Stimulated activated CD8-positive, alpha-beta memory T cell treated with anti-CD3 and anti-CD28 coated beads, Interleukin-4, amount 100 ng/mL, for 48 hours (primary cell): ENCODE results near the gene KLK8.
"Not testable (repeated sequence)": the region's sequence is repeated elsewhere in the genome, so short reads cannot be mapped to it uniquely, and the experiment has no call there.

Experiments
- DNase-seq: peaks from one replicate; pipeline ENCODE4 v3.0.0-alpha.2; 2020

Gene KLK8

DNA sequence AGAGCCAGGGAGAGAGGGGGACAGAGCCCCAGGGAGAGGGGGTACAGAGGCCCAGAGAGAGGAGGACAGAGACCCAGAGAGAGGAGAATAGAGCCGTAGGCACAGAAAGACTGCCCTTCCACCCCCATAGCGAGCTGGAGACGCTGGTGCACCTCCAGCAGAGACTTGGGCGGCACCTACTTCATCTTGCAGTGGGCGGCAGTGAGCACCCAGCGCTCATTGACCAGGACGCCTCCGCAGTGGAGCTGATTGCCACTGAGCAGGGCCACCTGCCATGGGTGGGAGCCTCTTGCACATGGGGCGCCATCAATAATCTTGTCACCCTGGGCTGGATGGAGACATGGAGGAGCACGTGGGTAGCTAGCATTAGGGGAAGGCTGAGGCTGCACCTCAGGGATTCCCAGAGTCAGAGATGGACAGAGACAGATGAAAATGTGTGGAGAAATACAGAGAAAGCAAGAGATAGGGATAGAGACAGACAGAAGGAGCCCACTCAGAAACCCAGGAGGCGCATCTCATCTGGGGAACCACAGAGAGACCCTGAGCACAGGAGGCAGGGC lies 19.7 kb downstream of the KLK8 start:
- DNase-seq, result no peak

DNA sequence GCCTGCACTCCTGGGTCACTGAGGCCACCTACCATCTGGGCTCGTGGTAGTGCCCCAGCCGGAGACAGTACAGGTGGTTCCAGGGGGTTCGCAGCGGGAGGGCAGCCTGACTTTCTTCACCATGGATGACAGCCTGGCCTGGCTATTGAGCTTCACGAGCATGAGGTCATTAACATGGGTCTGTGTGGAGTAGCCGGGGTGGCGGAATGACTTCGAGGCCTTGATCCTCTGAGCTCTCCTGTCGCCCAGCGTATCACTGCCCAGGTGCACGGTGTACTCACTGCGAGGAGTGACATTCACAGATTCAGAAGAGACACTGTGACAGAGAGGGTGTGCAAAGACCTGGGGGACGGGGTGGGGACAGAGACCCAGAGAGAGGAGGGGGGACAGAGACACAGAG lies 21.2 kb downstream of the KLK8 start:
- DNase-seq, result no peak

DNA sequence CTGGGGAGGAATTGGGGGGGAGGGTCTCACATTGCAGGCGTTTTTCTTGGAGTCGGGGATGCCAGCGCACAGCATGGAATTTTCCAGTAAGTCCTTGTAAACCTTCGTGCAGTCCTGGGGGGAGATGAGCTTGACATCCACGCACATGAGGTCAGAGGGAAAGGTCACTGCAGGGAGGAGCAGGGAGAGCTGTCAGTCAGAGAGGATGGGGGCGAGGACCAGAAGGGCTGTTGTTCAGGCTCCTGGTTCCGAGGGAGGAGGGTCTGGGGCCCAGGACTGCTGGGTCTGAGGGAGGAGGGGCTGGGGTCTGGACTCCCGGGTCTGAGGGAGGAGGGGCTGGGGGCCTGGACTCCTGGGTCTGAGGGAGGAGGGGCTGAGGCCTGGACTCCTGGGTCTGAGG lies 21.6 kb downstream of the KLK8 start:
- no peak for DNase-seq

DNA sequence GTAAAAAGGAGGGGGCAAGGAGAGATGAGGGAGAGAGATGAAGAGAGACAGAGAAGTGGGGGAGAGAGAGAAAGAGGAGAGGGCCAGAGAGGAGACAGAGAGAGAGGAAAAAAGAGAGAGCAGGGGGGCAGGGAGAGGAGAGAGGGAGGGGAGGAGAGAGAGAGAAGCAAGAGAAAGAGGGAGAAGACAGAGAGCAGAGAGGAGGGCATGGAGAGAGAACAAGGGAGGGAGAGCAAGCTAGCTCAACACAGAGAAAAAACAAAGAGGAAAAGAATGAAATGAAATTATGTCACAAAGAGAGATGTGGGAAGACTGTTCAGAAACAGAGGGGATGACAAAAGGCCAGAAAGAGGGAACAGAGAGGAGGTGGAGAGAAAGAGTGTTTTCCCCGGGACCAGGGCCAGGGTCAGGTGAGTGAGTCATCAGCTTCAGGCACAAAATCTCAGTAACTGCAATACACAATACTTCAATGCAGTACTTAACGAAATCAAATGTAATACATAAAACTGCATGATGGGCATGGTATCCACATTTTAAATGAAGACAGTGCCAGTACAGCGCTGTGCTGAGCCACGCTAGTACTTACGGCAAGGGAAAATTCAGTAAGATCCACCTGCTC lies 22.5 kb downstream of the KLK8 start:
- no peak for DNase-seq

DNA sequence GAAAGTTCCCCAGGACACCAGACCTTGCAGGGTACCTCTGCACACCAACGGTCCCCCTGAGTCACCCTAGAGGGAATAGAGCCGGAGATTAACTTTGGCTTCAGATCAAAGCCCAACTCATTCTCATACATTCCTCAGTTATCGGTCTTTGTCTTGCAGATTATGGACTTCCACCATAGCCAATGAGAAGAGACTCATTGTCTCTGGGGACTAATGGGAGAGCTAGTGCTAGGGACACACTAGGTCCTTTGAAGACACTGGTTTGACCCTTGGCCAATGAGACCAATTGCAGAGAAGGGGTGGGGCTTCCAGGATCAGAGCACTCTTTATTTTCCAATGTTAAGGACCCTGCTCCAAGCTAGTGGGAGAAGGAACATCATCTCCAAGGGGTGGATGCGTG lies 23.8 kb downstream of the KLK8 start:
- no peak for DNase-seq

DNA sequence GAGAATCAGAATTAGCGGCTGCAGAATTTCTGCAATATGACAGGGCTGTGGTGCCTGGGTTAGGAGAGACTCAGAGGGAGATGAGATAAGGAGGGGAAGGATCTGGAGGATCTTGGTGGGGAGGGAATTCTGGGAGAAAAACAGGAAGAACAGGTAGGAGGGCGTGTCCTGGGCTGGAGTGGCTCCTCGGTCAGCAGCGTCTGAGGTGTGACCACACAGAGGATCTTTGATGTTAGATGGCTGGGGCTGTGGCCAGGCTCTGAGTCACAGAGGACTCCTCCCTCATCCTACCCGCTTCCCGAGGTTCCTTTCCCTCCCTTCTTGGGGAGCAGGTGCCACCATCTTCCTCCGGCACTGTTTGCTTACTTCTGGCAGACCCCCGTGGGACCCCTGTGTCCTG lies 25.6 kb downstream of the KLK8 start:
- DNase-seq, result no peak

DNA sequence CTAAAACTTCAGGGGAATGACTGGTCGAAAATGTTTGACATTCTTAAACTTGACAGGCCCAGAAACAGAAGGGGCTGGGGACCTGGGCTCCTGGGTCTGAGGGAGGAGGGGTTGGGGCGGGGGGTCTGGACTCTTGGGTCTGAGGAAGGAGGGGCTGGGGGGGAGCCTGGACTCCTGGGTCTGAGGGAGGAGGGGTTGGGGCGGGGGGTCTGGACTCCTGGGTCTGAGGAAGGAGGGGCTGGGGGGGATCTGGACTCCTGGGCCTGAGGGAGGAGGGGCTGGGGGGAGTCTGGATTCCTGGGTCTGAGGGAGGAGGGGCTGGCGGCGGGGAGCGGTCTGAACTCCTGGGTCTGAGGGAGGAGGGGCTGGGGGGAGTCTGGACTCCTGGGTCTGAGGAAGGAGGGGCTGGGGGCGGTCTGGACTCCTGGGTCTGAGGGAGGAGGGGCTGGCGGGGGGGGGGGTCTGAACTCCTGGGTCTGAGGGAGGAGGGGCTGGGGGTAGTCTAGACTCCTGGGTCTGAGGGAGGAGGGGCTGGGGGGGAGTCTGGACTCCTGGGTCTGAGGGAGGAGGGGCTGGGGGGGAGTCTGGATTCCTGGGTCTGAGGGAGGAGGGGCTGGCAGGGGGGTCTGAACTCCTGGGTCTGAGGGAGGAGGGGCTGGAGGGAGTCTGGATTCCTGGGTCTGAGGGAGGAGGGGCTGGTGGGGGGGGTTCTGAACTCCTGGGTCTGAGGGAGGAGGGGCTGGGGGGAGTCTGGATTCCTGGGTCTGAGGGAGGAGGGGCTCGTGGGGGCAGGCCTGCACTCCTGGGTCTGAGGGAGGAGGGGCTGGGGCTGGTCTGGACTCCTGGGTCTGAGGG lies 26.5 kb downstream of the KLK8 start:
- DNase-seq, result no peak

DNA sequence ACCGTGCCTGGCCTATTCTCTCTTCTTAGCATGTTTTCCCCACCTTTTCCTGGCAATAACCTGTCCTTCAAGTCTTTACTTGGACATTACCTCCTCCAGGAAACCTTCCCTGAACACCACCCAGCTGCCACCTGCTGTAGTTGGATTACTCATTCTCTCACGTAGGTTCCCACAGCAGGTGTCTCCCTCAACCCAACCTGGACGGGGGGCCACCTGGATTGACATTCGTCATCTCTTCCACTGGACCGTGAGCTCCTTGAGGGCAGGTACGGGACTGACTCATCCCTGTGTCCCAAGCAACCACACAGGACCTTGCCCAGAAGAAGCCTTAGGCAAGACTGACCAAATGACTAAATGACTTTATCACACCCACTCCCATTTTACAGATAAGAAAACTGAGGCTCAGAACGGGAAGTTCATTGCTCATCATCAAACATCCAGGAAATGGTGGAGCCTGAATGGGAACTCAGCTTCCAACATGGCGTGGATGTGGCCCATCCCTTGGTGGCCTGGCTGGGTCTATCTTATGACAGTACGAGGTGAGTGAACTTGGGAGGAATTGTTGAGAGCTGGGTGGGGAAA lies 28.5 kb downstream of the KLK8 start:
- no peak for DNase-seq

DNA sequence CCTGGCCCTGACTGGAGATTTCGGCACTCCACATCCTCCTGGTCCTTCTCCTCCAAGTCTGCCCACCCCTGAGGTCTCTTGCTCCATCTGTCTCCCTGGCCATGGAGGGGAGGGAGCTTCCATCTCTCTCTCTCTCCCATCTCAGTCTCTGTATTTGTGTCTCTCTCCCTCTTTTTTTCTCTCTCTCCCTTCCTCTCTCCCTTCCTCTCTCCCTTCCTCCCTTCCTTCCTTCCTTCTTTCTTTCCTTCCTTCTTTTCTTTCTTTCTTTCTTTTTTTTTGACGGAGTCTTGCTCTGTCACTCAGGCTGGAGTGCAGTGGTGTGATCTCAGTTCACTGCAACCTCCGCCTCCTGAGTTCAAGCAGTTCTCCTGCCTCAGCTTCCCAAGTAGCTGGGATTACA lies 31.6 kb downstream of the KLK8 start:
- not testable (repeated sequence) for DNase-seq

DNA sequence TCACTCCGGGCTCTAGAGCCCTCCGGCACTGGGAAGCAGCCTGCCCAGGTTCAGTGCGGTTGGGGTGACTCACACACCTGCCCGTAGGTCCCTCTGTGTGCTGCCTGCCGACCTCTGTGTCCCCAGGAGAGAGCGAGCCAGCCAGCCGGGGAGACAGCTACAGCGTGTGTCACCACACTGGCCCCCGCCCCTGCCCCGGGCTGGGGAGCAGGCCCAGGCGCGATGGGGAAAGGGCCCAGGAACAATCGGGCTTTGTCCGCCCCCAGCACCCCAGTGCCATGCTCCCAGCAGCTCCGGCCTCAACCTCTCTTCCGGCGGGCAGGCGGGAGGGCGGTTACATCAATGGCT lies 32.0 kb downstream of the KLK8 start, which contains the start of gene KLK6:
Gene KLK6, minus strand, starts transcription at position 179 of the 348 bp plus-strand sequence. CDS start 1,487 bp downstream, outside the sequence.
- no peak for DNase-seq

DNA sequence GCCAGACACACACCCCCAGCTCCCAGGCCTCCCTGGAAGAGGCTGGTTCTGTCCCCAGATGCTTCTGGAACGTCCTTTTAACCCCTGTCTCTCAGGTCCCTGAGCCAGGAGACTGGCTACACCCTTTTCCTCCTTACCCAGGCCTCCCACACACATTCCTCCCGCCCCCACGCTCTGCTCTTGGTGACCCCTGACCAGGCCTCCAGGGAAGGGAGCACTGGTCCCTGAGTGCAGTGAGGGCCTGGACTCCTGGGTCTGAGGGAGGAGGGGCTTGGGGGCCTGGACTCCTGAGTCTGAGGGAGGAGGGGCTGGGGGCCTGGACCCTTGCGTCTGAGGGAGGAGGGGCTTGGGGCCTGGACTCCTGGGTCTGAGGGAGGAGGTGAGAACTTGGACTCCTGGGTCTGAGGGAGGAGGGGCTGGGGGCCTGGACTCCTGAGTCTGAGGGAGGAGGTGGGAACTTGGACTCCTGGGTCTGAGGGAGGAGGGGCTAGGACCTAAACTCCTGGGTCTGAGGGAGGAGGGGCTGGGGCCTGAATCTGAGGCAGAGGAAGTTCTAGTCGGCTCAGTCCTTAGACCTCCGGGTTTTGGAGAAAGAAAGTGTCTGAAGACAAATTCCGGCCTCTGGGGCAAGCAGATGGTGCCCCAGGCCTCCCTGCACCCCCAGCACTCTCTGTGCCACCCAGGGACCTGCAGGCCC lies 32.5 kb downstream of the KLK8 start:
- no peak for DNase-seq

DNA sequence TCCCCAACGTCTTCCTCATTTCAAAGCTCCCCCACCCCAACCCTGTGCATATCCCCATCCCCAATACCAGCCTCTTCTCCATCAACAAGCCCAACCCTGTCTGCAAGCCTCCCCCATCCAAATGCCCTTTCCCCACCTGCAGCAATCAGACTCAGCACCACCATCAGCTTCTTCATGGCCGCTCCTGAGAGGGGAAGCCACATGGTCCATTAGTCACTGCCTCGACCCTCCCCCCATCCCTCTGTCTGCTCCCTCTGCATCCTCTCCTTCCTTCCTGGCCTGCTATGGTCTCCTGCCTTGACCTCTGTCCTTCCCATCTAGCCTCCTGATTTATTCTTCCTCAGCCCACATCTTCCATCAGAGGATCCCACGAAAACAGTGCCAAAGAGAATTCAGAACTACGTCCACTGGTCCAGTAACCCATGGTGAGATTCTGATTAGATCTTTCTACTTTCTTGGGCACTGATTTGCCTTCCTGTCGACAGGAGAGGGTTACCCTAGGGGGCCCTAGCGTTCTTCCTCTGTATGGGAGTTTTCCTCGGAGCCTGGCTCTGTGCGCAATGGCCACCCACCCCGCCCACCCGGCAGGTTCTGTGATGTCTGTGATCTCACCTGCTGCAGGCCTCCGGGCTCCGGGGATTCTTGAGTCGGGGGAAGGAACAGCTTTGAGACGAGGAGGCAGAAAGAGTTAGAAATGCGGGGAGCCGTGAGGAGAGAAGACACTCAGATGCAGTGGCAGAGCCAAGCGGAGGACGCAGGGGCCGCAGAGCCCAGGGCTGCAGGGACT lies 33.3 kb downstream of the KLK8 start:
- DNase-seq, result no peak

DNA sequence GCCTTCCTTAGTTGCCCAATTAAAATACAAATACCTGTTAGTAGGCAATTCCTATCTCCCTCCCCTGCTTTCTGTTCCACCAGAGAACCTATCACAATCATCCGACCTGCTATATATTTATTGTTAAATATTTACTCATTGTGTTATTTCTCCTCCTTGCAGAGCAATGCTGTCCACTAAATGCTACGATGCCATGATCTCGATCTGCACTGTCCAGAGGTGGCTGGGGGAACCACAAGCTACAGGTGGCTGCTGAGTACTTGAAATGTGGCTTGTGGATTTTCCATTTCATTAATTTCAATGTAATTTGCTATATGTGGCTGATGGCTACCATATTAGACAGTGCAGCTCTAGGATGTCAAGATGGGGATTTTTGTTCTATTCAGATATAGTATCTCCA lies 37.1 kb downstream of the KLK8 start:
- DNase-seq, result no peak

DNA sequence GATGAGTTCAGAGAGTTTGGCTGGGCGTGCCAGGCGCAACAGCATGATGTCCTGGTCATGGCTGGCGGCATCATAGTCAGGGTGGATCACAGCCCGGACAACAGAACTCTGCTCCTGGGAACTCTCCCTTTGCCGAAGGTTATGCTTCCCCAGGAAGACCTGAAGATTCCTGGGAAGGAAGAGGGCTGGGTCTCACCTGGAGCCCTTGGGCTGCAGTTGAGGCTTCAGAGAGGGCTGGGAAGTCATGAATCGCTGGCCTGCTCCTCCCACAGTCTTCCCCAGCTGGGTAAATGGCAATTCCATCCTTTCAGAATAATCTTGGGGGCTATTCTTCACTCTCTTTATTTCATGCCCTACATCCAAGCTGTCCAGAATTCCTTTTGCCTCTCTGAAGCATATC lies 38.0 kb downstream of the KLK8 start:
- no peak for DNase-seq

DNA sequence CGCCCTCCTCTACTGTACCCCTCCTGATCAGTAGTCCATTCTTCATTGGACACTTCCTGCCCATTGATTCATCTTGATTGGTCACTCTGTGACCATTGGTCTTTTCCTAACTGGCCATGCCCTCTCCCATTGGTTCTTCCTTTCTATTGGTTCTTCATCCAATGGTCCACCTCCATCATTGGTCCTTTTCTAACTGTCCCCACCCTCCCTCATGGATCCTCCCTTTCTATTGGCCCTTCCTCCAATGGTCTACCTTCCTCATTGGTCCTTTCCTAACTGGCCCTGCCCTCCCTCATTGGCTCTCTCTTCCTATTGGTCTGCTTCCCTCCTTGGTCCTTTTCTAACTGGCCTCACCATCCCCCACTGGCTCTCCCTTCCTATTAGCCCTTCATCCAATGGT lies 39.2 kb downstream of the KLK8 start:
- DNase-seq, result no peak

DNA sequence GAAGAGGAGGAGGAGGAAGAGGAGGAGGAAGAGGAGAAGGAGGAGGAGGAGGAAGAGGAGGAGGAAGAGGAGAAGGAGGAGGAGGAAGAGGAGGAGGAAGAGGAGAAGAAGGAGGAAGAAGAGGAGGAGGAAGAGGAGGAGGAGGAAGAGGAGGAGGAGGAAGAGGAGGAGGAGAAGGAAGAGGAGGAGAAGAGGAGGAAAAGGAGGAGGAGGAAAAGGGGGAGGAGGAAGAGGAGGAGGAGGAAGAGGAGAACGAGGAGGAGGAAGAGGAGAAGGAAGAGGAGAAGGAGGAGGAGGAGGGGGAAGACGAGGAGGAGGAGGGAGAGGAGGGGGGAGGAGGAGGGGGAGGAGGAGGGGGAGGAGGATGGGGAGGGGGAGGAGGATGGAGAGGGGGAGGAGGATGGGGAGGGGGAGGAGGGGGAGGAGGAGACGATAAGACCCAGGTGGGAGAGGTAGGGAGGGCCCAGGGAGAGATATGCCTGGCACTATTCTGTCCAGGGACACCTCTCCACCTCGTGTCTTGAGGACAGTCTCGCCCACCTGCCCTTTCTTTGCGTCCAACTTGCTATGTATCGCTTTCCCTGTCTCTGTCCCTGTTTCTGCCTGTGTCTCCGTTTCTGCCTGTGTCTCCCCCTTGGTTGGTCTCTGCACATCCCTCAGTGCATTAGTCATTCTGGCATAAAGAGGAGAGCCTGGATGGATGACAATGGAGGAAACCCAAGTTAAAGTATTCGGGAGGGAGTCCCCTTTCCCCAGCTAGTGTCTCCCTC lies 41.5 kb downstream of the KLK8 start:
- DNase-seq, result no peak

DNA sequence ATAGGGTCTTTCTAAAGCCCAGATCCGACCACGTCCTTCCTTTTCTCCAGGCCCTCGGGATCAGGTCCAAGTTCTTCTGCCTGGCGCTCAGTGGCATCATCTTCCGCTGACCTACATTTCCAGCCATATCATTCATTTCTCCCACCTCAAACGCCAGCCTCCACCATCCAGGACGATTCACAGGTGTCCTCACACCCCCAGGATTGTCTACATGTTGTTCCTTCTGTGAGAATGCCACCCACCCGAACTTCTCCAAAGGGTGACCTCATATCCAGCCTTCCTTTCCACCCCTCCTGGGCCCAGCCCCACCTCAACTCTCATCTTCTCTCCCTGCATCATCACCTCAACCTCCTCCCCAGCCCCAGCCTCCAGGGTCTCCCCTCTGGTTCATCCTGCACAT lies 43.8 kb downstream of the KLK8 start:
- no peak for DNase-seq

DNA sequence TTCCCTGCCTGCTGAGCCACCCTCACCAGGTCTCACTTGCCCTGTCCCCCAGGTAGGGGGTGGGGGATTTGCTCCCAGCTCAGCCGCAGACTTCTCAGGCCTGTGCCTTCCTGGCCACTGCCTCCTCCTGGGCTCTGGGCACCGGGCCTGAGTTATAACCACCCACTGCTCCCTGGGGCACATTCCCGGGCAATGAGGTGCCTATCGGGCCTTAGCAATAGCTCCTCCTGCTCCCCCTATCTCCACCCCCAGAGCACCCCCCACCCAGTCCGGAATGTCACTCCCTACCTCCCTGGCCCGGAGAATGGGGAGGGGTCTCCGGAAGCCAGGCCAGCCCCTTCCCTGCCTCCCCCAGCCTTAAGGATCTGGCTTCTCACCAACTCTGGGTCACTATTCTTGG lies 48.5 kb downstream of the KLK8 start, which contains the start of gene KLK5:
Gene KLK5, minus strand, starts transcription at position 129 of the 400 bp plus-strand sequence. CDS start 381 bp downstream, outside the sequence.
- no peak for DNase-seq

DNA sequence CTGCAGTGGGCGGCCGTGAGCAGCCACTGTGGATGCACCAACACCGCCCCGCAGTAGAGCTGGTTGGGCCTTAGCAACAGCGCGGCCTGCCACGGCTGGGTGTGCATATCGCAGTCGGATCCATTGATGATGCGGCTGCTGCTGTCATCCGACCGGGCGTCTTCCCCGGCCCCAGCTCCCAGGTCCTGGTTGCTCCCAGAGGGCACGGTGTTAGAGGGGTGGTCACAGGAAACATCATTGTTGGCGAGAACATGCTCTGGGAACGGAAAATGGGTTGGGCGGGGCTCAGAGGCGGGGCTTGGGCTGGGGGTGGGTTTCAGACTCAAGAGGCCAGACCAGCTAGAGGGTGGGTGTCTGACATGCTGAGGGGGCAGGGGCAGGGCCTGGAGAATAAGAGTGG lies 51.5 kb downstream of the KLK8 start:
- no peak for DNase-seq

DNA sequence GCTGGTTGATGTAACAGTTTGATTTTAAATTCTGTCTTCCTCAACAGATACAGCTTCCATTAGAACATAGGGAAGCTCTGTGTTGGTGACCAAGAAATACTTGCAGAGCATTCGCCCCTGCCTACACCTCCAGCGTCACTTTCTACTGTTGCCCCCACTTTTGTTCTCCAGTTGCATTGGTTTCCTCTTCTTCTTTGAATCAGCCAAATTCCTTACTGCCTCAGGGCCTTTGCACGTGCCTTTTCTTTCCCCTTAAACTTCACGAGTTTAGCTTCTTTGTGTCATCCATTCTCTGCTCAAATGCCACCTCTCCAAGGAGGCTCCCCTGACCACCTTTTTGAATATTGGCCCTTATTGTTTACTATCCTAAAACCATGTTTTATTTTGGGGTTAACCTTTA lies 54.3 kb downstream of the KLK8 start:
- DNase-seq, result no peak
